Type B pancreatic cell (in vitro differentiated cells): ENCODE data around the gene PSMD13. TPM values are rescaled to one million over a fixed set of nuclear protein-coding genes. Genes with fewer than 3 reads are reported as not detected.

Source experiments
- DNase-seq: peaks from one replicate; pipeline ENCODE4 v3.0.0; 2021; ENCODE audit warnings: mixed read lengths; ENCODE audit not compliant: unreplicated experiment; ENCODE audit errors: extremely low spot score
- H3K27ac Mint-ChIP-seq: 2 replicates; pipeline ENCODE4 v1.8.0; 2021; ENCODE audit warnings: mild to moderate bottlenecking, mixed read lengths
- H3K27me3 Mint-ChIP-seq: 2 replicates; pipeline ENCODE4 v1.8.0; 2021; ENCODE audit warnings: mixed read lengths
- H3K36me3 Mint-ChIP-seq: 2 replicates; pipeline ENCODE4 v1.8.0; 2021; ENCODE audit warnings: mixed read lengths
- H3K4me1 Mint-ChIP-seq: one replicate; pipeline ENCODE4 v1.8.0; 2021; ENCODE audit warnings: mixed read lengths; ENCODE audit not compliant: unreplicated experiment
- H3K4me3 Mint-ChIP-seq: 2 replicates; pipeline ENCODE4 v1.8.0; 2021; ENCODE audit warnings: mild to moderate bottlenecking, mixed read lengths
- H3K9me3 Mint-ChIP-seq: 2 replicates; pipeline ENCODE4 v1.8.0; 2021; ENCODE audit warnings: mixed read lengths
- CTCF ChIP-seq: fragments of 200-600 bp; sonication (generic); conservative IDR thresholded peaks from 2 replicates; pipeline ENCODE4 v1.5.0; 2021; ENCODE audit warnings: antibody characterized with exemption, mild to moderate bottlenecking
- total RNA-seq: library from RNA; stranded (reverse); gene quantifications from 2 replicates; pipeline ENCODE4 v1.2.1, GENCODE V29; 2021; ENCODE audit warnings: low replicate concordance

Gene PSMD13
- total RNA-seq, 1 donor from 2014 or later, result 115 TPM

DNA sequence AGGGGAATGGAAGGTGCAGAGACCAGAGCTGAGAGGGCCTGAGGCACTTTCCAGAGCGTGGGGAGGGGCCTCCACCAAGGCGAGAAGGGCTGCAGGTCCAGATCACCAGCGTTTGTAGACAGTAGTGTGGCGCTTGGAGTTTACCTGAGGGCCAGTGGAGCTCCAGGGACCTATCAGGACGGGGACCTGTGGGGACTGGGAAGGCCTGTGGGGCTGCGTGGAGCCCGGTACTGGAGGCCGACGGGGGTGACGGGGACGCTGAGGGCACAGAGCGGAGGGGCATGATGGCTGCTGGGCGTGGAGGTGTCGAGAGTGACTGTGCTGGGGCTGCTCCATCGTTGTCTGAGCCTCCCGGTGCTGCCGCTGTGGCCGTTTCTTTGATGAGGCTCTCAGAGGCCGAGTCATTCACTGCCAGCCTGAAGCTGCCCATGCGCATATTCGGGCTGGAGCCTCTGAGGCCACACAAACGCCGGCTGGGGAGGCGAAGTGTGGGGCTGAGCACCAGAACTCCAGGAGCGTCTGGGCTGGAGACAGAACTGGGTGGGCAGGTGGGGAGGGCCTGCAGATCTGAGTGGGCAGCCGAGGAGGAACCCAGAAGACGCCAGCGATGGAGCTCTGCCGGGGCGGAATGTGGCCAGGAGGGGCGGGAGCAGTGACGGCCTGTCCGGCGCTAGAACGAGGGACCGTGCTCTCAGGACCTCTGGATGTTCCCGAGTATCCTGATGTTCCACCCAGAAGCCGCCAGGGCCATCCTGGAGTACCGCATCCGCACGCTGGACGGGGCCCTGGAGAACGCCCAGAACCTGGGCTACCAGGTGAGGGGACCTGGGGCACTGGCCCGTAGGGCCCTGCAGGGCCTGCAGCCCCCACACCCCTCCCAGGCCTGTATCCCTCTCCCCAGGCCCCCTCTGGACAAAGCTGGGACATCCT is 54.8 kb downstream of the PSMD13 start:
- Mint-ChIP-seq H3K27me3 (peaks cover 11% of the 10 kb centered on the region), H3K4me1 (peaks cover 3% of the 10 kb centered on the region), H3K4me3 (peak overlapping the region; percentile 67), H3K36me3 (peaks cover 3% of the 10 kb centered on the region), H3K27ac (no peak overlapping the region), H3K9me3 (no peaks in the 10 kb centered on the region)
- TF ChIP-seq CTCF, result no peak
- DNase-seq, result no peak

DNA sequence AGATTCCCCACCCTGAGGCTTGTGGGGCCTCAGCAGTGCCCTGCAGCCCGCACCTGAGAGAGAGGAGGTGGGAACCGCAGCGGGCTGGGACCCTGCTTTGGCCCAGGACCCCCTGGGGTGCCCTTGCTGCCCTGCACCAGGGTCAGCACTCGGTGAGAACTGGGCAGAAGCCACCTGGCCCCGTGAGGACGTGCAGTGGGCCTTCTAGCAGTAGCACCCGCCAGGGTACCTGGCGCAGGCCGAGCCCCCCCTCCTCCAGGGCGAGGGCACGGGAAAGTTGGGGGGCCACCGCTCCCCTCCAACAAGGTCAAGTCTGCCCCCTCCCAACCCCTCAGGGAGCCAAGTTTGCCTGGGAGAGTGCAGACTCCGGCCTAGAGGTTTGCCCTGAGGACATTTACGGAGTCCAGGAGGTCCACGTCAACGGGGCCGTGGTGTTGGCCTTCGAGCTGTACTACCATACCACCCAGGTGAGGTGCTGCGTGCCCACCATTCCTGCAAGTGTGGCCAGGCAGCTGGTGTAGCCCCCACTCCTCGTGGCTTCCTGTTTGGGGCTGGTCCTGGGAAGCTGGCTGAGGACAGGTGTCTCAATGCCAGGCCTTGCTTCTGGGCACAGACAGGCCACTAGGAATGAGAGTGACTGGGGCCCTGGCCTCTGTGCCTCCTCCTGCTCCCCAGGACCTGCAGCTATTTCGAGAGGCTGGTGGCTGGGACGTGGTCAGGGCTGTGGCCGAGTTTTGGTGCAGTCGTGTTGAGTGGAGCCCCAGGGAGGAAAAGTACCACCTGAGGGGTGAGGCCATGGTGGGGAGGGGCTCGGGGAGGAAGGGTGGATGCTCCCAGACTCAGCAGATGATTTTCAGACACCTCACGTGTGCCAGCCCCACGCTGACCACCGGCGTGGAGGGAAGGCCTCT is 55.7 kb downstream of the PSMD13 start:
- no peak for TF ChIP-seq CTCF
- H3K36me3 Mint-ChIP-seq, result peaks cover 3% of the 10 kb centered on the region
- no peak overlapping the region for H3K27ac Mint-ChIP-seq
- no peaks in the 10 kb centered on the region for H3K9me3 Mint-ChIP-seq
- peaks cover 7% of the 10 kb centered on the region for H3K27me3 Mint-ChIP-seq
- peaks cover 2% of the 10 kb centered on the region for H3K4me1 Mint-ChIP-seq
- DNase-seq, result no peak
- no peak overlapping the region for H3K4me3 Mint-ChIP-seq

GRCh38 chr11:293271-293851 is 56.6 kb downstream of the PSMD13 start:
- no peak overlapping the region for H3K27ac Mint-ChIP-seq
- no peak for DNase-seq
- H3K36me3 Mint-ChIP-seq, result peaks cover 3% of the 10 kb centered on the region
- no peaks in the 10 kb centered on the region for H3K9me3 Mint-ChIP-seq
- no peak for TF ChIP-seq CTCF
- H3K4me3 Mint-ChIP-seq, result no peak overlapping the region
- peaks cover 5% of the 10 kb centered on the region for H3K4me1 Mint-ChIP-seq
- H3K27me3 Mint-ChIP-seq, result no peaks in the 10 kb centered on the region

- no peak for DNase-seq
- no peak for TF ChIP-seq CTCF
- Mint-ChIP-seq H3K4me3 (no peak overlapping the region), H3K4me1 (peaks cover 5% of the 10 kb centered on the region), H3K9me3 (no peaks in the 10 kb centered on the region), H3K36me3 (peaks cover 3% of the 10 kb centered on the region), H3K27ac (no peak overlapping the region), H3K27me3 (no peaks in the 10 kb centered on the region)
Measured at GRCh38 chr11:293852-294661, 57.3 kb downstream of the PSMD13 start.

DNA sequence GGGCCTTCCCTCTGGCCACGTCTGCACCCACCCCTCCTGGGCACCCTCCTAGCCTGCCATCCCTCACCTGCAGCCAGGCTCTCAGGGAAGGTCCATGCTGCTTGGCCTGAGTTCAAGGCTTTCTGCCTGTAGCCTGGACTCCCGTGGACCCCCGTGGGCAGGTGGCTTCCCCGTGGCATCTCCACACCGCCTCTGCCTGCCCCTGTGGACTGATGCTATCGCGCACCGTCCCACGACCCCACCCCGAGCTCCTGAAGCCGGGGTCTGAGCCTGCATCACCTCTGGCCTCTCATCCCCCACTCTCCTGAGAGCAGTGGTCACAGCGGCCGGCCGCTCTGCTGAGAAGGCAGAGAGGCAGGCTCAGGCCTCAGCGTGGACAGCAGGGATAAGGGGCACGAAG is 58.0 kb downstream of the PSMD13 start:
- no peak overlapping the region for H3K4me3 Mint-ChIP-seq
- H3K36me3 Mint-ChIP-seq, result peaks cover 3% of the 10 kb centered on the region
- no peaks in the 10 kb centered on the region for H3K9me3 Mint-ChIP-seq
- peaks cover 5% of the 10 kb centered on the region for H3K4me1 Mint-ChIP-seq
- H3K27me3 Mint-ChIP-seq, result no peaks in the 10 kb centered on the region
- H3K27ac Mint-ChIP-seq, result no peak overlapping the region
- DNase-seq, result no peak
- no peak for TF ChIP-seq CTCF
